HG03060 (cell line): ENCODE measurements around the gene PRR5L.
A peak's percentile ranks its signal among the peaks of the same experiment; 100 is the strongest.

Experiments
- ATAC-seq: cut with Tn5 transposase; IDR thresholded peaks from one replicate; pipeline ENCODE4 v1.9.1; 2021; ENCODE audit warnings: low read depth, moderate number of reproducible peaks; ENCODE audit not compliant: unreplicated experiment

PRR5L gene

DNA sequence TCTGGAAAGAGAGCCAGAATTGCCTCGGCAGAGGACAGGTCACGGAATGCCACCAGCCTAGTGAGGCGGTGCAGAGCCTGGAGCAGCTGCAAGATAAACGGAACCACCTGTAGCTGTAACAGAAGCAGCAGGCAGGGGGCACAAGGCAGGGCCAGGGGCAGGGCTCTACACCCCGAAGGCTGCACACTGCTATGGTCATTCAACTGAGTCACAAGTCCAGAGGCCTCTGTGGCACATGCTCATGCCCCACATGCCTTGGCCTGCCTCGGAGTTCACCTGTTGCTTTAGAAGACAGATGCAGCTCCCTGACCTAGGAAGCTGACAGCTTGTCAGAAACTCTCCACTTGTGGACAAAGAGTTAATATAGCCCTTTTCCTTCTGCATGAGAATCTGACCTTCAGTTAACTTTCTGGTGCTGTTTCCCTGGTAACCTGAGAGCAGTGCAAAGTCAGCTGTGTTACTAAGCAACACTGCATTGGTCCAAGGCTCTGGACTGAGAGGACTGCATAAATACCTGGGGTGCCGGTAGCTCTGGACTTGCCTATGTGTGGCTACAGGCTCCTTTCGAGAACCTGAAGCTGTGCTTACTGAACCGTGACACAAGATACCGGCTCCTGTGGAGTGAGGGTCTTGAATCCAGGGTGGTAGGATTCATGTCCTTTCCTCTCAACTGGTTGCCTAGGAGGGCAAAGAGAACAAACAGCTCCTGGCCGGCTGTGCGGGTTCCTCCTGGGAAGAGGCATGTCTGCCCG lies 17.4 kb upstream of the PRR5L start:
- ATAC-seq: no peak

DNA sequence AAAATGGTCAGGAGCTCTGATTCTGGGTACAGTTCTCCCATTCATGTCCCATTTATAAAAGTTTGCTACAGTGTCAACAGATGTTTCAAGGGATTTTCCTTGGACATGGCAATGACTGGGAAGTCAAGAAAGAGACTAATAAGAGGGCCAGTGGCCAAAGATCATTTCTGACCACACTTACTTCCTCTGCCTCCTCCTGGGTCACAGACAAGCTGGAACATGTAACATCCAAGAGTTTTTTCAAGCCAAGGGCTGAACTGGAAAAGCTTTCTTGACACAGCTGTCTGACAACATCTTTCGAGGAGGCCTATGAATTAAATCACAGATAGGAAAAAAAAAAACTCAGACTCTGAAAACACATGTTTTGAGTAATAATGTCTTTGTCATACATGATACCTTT lies 15.6 kb upstream of the PRR5L start:
- ATAC-seq: no peak

DNA sequence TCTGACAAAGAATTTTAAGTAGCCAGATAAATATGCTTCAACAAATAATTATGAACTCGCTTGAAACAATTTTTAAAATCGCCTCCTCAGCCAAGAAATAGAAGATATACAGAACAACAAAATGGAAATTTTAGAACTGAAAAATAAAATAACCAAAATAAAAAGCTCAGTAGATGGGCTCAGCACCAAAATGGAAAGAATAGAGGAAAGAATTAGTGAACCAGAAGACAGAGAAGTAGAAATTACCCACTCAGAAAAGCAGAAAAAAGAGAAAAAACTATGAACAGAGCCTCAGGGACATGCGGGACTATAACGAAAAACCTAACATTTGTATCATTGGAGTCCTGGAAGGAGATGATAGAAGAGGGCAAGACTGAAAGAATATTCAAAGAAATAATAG lies 14.2 kb upstream of the PRR5L start:
- no peak for ATAC-seq

DNA sequence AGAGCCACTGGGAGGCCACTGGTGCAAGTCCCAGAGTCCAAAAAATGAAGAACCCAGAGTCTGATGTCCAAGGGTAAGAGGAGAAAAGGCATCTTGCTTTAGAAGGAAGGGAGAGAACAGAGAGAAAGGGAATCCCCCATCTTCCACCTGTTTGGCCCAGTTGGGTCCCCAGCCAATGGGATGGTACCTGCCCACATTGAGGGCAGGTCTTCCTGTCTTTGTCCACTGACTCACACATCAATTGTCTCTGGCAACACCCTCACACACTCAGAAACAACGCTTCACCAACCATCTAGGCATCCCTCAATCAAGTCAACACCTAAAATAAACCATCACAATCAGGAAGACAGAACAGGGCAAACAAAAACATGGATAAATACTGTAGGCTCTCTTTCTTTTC lies 13.2 kb upstream of the PRR5L start:
- no peak for ATAC-seq

DNA sequence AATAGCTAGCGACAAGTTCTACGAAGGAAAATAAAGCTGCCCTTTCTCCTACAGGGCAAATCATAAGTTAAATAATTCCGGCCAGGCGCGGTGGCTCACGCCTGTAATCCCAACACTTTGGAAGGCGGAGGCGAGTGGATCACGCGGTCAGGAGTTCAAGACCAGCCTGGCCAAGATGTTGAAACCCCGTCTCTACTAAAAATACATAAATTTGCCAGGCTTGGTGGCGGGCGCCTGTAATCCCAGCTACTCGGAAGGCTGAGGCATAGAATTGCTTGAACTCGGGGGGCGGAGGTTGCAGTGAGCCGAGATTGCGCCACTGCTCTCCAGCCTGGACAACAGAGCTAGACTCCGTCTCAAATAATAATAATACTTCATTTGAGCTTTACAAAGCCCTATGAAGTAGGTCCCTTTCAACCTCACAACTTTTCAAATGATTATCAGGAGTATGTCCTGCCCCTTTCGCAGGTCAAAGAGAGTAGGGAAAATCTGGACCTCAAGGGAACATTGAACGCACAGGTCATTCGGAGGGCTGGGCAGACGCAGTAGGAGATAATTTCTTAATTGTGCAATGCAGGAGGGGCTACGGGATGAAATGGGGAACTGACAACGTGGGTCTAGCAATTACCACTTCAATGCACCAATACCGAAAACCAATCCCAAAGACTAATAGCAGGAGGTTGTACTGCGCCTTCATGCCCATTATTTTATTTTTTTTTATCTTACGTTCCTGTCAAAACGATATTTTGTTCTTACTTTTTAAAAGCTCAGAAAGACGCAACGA lies 7.5 kb upstream of the PRR5L start:
- no peak for ATAC-seq

DNA sequence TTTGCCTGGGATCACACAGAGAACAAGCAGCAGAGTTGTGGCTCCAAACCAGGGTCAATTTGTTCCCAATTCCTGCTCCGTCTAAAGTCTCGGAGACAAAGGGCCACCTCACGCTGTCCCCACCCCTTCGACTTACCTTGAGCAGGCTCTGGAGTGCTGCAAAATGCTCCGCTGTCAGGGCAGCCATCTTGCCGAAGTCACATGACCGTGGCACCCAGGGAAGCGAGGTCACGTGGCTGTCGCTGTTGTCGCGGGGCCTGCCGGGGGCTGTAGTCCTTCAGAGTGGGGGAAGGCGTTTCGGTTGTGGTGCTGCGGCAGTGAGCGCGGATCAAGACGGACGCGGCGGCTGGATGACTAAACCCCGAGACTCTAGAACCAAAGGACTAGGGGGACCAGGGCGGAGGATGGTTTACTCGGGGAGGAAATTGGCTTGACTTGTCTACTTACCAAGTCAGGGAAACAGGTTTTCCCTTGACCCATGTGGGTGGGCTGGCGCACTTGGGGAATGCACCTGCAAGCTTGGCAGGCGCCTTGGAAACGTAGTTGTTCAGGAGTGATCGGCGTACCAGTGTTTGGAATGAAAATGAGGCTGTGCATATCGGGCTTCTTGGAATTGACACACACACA lies 6.7 kb upstream of the PRR5L start, which contains the start of gene COMMD9:
Gene COMMD9, minus strand, starts transcription at position 199 of the 627 bp plus-strand sequence. Its CDS starts 12 bp downstream, at position 187.
- ATAC-seq: peak; percentile 94

DNA sequence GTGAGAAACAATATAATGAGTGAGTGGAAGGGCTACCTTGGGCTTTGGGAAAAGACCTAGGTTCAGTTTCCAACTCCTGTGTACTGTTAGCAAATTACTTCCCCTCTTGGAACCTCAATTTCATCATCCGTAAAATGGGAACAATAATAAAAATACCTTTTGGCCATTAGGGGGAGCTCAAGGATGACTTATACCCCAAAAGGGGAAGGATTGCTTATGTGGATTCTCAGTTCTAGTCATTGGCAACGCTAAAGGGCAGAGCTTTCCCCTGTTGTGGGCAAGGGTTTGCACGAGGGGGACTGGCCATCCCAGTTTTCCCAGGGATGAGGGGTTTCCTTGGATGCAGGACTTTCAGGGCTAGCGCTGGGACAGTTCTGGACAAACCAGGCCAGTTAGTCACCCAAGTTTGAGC lies 3.8 kb upstream of the PRR5L start:
- ATAC-seq: no peak

DNA sequence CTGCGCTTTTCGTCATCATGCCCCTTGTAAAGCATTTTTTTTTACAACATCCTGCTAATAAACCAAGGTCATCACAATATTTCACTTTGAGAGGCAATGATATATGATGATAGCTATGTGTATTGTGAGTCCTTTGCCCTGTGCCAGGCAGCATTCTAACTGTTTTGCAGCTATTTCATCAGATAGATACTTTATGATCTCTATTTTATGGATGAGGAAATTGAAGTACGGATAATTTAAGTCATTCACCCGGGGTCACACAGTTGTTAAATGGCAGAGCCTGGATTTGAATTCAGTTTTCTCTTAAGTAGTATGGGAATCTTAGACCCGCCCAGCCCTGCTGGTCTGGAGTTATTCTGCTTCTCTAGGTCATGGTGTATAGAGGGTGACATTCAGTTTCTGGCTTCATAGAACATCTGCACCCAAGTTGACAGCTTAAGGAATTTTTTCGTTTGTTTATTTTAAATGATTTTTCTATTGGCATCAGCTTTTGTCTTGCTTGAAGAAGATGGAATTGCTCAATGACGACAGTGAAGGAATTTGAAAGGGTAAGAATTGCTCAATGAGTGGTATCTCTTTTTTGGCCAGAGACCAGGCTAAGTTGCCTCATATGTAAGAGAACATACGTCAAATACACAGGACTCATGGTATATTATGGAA lies 926 bp downstream of the PRR5L start:
- no peak for ATAC-seq

DNA sequence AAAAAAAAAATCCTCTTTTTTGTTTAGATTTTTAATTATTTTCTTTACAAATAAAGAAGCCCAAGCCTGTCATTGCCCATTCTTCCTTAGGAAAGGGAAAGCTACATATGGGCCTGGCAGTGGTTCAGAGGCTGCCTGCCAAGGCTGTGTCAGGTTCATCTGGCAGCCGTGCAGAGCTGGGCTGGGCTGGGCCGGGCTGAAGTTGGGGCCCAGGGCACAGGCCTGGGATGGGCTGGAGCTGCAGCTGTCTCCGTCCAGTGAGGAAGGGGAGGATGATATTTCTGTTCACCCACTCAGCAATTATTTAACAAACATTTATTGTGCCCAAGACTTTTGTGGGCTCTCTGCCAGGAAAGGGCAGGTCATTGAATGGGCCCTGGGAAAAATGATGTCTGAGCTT lies 4.6 kb downstream of the PRR5L start:
- no peak for ATAC-seq

DNA sequence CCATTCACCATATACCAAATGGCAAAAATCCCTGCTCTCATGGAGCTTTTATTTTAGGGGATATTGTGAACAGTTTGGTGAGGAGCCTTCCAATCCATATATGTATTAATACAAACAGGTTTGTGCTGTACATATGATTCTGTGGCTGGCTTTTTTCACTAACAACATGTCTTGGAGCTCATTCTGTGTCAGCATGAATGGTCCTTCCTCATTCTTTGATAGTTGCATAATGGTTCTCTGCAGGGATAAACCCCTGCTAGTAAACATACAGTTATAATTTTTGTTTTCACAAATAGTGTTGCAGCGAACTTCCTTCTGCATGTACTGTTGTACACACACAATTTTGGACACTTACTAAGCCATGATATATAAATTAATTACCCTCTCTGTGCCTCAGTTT lies 8.3 kb downstream of the PRR5L start:
- ATAC-seq: no peak

DNA sequence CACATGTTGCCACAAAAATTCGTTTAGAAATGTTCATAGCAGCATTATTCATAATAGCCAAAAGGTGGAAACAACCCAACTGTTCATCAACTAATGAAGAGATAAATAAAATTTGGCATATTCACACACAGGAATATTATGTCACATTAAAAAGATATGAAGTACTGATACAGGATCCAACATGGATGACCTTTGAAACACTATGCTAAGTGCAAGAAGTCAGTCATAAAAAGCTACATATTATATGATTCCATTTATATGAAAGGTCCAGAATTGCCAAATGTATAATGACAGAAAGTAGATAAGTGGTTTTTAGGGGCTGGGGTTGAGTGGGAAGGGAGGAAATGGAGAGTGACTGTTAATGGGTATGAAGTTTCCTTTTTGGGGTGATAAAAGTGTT lies 9.0 kb downstream of the PRR5L start:
- ATAC-seq: no peak

DNA sequence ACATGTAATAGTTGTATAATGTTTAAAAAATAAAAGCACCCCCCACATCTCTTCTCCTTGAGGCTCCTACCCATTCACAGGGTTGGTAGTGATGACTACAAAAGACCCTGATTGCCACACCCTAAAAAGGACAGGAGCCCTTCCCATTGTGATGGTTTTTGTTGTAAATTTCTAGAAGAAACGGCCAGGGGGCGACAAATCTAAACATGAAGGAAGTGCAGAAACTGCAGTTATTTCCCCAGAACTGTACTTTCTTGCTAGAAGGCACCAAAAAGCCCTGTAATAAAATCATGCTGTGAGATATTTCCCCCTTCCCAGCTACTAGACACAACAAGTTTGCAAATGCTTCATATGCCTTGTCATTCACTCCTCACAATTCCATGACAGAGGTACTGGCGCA lies 10.8 kb downstream of the PRR5L start:
- no peak for ATAC-seq

DNA sequence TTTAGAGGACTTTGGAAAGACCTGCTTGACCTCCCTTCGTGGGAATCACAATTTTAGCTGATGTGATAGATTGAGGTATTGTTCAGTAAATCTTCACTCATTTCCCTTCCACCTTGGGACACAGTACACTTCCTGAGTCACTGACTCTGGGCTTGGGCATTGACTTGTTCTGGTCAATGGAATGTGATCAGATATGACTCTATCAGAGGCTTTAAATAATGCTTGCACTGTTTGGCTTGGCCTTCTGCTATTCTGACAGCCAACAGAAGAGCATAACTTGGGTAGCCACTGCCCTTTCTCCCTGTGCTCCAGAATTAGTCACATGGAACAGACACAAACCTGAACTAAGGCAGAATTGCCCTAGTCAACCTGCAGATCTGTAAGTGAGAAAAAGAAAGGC lies 12.5 kb downstream of the PRR5L start:
- no peak for ATAC-seq

DNA sequence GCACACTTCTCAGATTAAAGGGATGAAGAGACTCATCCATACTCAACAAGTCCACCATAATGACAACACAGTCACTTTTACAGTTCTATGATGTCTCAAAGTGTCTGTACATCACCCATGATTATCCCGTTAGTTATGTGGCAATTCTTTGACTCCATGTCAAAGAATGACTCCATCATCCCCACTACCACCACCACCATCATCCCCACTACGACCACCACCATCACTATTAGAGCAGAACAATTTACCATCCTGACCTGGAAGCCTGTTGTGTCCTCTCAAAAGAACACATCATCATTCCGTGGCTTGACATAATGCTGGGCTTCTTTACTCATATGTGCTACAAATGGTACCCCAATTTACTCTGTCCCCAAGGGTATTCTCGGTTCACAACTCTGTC lies 13.7 kb downstream of the PRR5L start:
- ATAC-seq: no peak

DNA sequence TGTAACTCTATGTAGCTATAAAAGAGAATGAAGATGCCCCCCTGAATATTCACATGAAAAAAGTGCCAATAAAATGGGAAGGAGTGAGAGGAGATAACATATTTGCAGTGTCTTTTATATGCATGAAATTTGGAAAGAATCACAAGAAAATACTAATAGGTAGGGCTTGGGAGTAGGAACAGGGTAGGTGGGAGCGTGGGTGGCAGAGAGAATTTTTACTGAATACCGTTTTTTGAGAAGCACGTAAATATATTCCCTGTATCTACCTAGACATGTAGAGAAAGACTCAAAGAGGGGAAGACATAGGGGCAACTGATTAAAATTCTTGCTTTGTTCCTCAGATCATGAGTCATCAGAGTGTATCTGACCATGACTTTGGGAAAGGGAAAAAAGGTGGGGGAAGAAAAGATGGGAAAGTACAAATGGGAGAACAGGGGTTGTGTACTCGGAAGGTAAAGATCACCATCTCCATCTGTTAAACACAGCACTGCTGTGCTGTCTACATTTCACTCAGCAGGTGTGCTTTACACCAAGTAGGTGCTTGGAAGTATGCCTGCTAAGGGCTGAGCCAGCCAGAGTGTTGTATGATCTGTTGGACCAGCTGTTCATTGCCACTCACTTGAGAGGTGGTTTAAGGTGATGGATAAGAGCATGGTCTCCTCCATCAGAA lies 16.0 kb downstream of the PRR5L start:
- no peak for ATAC-seq

DNA sequence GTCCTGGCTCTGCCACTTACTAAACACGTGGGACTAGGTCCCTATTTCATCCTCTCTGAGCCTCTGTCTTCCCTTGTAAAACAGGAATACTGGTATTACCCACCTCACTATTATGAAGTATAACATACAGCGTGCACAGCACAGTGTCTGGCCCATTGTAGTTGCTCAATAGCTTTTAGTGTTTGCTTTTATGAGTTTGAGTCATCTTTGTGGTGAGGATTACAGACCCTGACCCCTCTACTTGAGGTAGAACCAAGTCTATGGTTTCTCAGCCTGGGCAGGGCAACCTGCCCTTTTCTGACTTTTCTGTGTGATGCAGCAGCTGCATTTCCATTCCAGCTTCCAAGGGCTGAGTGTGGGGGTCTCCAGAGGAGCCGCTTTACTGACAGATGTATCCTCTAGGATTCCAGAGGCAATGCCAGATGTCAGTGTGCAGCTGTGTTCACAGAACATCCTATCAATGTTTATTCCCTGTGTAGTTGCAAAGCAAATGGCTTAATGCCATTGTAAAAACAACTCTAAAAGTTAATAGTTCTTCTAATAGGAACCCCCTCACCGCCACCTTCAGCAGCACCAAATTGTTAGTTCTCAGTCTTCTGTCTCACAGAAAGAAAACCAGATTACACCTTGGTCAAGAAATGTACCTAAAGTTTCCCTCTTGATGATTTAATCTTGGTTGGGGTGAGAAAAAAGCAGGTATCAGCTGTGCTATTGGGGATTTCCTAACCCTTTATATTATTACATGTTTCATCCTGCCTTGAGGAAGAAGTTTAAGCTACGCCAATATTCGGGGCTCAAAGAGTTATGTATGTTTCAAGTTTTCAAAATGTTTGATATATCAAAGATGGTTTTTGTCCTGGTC lies 16.8 kb downstream of the PRR5L start:
- ATAC-seq: no peak

DNA sequence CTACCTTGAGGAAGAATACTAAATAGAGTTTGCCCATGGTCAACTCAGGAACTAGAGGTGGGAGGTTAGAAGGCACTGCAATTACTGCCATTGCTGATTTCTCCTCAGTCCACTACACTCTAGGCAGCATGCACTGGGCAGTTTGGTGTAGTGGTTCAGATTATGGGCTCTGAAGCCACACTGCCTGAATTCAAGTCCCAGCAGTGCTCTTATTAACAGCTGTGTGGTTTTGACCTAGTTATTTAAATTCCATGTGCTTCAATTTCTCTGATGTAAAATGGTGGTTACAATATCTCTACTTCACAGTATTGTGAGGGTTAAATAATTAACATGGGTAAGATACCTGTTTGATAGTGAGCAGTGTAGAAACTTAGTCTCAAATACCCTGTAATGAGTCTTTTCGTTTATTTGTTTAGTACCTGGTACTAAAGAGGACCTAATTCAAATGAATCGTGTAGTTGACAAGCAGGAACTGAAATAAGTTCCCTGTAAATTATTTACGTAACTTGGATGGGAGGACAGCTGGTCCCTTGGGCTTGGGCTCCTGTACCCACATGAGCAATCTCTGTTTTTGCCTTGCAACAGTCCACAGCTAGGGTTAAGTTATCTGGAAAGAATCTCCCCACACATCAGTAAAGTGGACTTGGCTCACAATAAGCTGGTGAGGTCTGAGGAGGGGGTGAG lies 17.8 kb downstream of the PRR5L start:
- ATAC-seq: no peak

DNA sequence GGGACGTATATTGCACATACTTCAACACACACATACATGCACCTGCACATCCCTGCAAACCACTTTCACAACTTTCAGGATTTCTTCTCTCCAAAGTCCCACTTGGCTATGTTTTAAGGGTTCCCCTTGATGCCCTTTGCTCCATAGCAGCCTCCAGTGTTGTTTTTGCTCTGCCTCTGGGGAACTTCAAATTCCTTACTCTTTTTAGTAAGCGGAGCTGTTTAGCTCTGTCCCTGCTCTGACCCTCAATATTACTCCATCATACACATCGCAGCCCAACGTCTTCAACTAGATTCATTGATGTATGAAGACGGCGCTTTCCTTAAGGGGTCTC lies 18.3 kb downstream of the PRR5L start:
- ATAC-seq: no peak

DNA sequence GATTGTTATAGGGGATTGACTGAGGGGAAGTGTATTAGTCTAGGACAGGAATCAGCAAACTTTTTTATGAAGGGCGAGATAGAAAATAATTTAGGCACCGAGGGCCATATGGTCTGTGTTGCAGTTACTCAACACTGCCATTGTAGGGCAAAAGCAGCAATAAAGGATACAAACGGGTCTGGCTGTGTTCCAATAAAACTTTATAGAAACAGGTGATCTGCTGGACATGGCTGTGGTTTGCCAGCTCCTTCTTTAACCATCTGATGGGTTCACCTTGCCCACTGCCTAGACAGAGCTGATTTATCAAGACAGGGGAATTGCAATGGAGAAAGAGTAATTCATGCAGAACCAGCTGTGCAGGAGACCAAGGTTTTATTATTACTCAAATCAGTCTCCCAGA lies 20.0 kb downstream of the PRR5L start:
- no peak for ATAC-seq
